HCT116 (cell line): ENCODE data around the gene ZBTB16. TPM values are rescaled to one million over a fixed set of nuclear protein-coding genes. Genes with fewer than 3 reads are reported as not detected.

Source experiments
- ATAC-seq: fragments of 200-7000 bp; cut with Tn5 transposase; 2 replicates; pipeline ENCODE4 v1.9.1; 2020; ENCODE audit warnings: mild to moderate bottlenecking, moderate library complexity
- BruUV-seq: library from RNA; stranded (reverse); fragments of 400-500 nt; replicated peaks from 2 replicates; lab custom pipeline; 2021; lab: Mats Ljungman, UMichigan
- CTCF ChIA-PET: fragments of 300-600 bp; sonication (Branson Sonifier 250); formaldehyde crosslinking; loops from one replicate; lab custom pipeline; 2021; ENCODE audit warnings: antibody characterized with exemption; lab: Charles Lee
- POLR2A ChIA-PET: fragments of 300-600, 350-600 bp; sonication (Branson Sonifier 250); formaldehyde crosslinking; loops from one replicate; lab custom pipeline; 2021; ENCODE audit warnings: antibody characterized with exemption; lab: Charles Lee
- RAD21 ChIA-PET, 2 experiments: fragments of 300-600 bp; sonication (Branson Sonifier 250); formaldehyde crosslinking; loops; one replicate each; lab custom pipeline; 2023; ENCODE audit warnings: low total read pairs in 2 of 2; ENCODE audit not compliant: uncharacterized antibody in 2 of 2, unreplicated experiment in 2 of 2, low non-redundant PET in 1 of 2; lab: Charles Lee
- DNase-seq: peaks from one replicate; pipeline ENCODE4 v3.0.0-alpha.2; 2010; ENCODE audit warnings: low read depth, low spot score
- H2AFZ ChIP-seq: fragments of 200-600 bp; shearing (Covaris generic), sonication (generic); 2 replicates; pipeline ENCODE4 v1.6.1; 2017; ENCODE audit warnings: low read depth, mixed run types, mixed read lengths, antibody characterized with exemption, low read length; ENCODE audit not compliant: poor library complexity, severe bottlenecking
- H3K27ac ChIP-seq: 2 replicates; pipeline ENCODE4 v1.5.1; 2012; ENCODE audit warnings: low read depth, low read length
- H3K27me3 ChIP-seq: fragments of 200-600 bp; sonication (generic); 2 replicates; pipeline ENCODE4 v1.6.1; 2016; ENCODE audit warnings: mixed run types, low read length, mixed read lengths; ENCODE audit not compliant: insufficient read depth
- H3K36me3 ChIP-seq, 2 experiments: fragments of 200-500 bp in 1 of 2; fragments of 200-600 bp in 1 of 2; sonication (Bioruptor generic) in 1 of 2; sonication (generic) in 1 of 2; 2 replicates each; pipeline versions ENCODE4 v1.5.1 to v1.6.1; 2014 to 2016; ENCODE audit warnings: low read length in 2 of 2, inconsistent platforms in 1 of 2, mixed read lengths in 1 of 2, mixed run types in 1 of 2; ENCODE audit not compliant: insufficient read depth in 2 of 2, control insufficient read depth in 1 of 2
- H3K4me1 ChIP-seq, 2 experiments: fragments of 200-600 bp in 1 of 2; sonication (generic) in 1 of 2; 2 replicates each; pipeline versions ENCODE4 v1.5.1 to v1.6.1; 2012 to 2017; ENCODE audit warnings: low read length in 2 of 2, inconsistent platforms in 1 of 2, mild to moderate bottlenecking in 1 of 2, mixed read lengths in 1 of 2, mixed run types in 1 of 2, moderate library complexity in 1 of 2; ENCODE audit not compliant: insufficient read depth in 2 of 2, control insufficient read depth in 1 of 2
- H3K4me2 ChIP-seq: fragments of 200-600 bp; sonication (generic); 2 replicates; pipeline ENCODE4 v1.6.1; 2017; ENCODE audit warnings: mixed run types, low read length, mixed read lengths
- H3K4me3 ChIP-seq, 2 experiments: fragments of 200-600 bp in 1 of 2; sonication (generic) in 1 of 2; replicated peaks in 1 of 2; 2 replicates each; pipeline ENCODE4 v1.5.1; 2011 to 2016; ENCODE audit warnings: low read length in 2 of 2, control low read depth in 1 of 2, low read depth in 1 of 2, mild to moderate bottlenecking in 1 of 2, mixed read lengths in 1 of 2, mixed run types in 1 of 2
- H3K79me2 ChIP-seq: fragments of 200-600 bp; sonication (generic); 2 replicates; pipeline ENCODE4 v1.6.1; 2017; ENCODE audit warnings: mild to moderate bottlenecking, mixed run types, low read length, moderate library complexity, mixed read lengths; ENCODE audit not compliant: insufficient read depth
- H3K9ac ChIP-seq: fragments of 200-600 bp; sonication (generic); 2 replicates; pipeline ENCODE4 v1.6.1; 2016; ENCODE audit warnings: low read length, mixed read lengths
- H3K9me2 ChIP-seq: fragments of 200-600 bp; sonication (generic), shearing (Covaris generic); 2 replicates; pipeline ENCODE4 v1.6.1; 2017; ENCODE audit warnings: mixed run types, mild to moderate bottlenecking, moderate library complexity; ENCODE audit not compliant: insufficient read depth
- H3K9me3 ChIP-seq, 2 experiments: fragments of 200-500 bp in 1 of 2; fragments of 200-600 bp in 1 of 2; sonication (Bioruptor generic) in 1 of 2; sonication (generic) in 1 of 2; 2 replicates each; pipeline ENCODE4 v1.6.1; 2014 to 2017; ENCODE audit warnings: low read length in 2 of 2, mixed read lengths in 2 of 2, inconsistent platforms in 1 of 2, low read depth in 1 of 2, mild to moderate bottlenecking in 1 of 2, mixed run types in 1 of 2, moderate library complexity in 1 of 2; ENCODE audit not compliant: control insufficient read depth in 1 of 2, insufficient read depth in 1 of 2
- H4K20me1 ChIP-seq: fragments of 200-600 bp; sonication (generic), shearing (Covaris generic); 2 replicates; pipeline ENCODE4 v1.6.1; 2017; ENCODE audit warnings: mixed run types, mild to moderate bottlenecking, moderate library complexity; ENCODE audit not compliant: insufficient read depth
- ATF3 ChIP-seq: IDR thresholded peaks from 2 replicates; pipeline ENCODE4 v1.6.1; 2012
- CBX3 ChIP-seq: IDR thresholded peaks from 2 replicates; pipeline ENCODE4 v1.6.1; 2012; ENCODE audit warnings: low read depth
- CTCF ChIP-seq, 3 experiments: fragments of 200-600 bp in 1 of 3; sonication (generic) in 1 of 3; IDR thresholded peaks in 2 of 3; conservative IDR thresholded peaks in 1 of 3; 2 replicates each; pipeline ENCODE4 v1.5.1; 2012 to 2017; ENCODE audit warnings: low read depth in 2 of 3, low read length in 2 of 3, antibody characterized with exemption in 1 of 3, borderline replicate concordance in 1 of 3, control low read depth in 1 of 3, mild to moderate bottlenecking in 1 of 3, mixed read lengths in 1 of 3, mixed run types in 1 of 3, moderate library complexity in 1 of 3; ENCODE audit not compliant: insufficient read depth in 1 of 3
- ELF1 ChIP-seq: IDR thresholded peaks from 2 replicates; pipeline ENCODE4 v1.6.1; 2012; ENCODE audit warnings: low read depth, borderline replicate concordance
- EZH2phosphoT487 ChIP-seq: fragments of 200-600 bp; IDR thresholded peaks from 2 replicates; pipeline ENCODE4 v1.6.1; 2018; ENCODE audit warnings: antibody characterized with exemption, borderline replicate concordance
- MAX ChIP-seq: IDR thresholded peaks from 2 replicates; pipeline ENCODE4 v1.6.1; 2012
- POLR2A ChIP-seq: IDR thresholded peaks from 2 replicates; pipeline ENCODE4 v1.7.0; 2011; ENCODE audit warnings: borderline replicate concordance; ENCODE audit not compliant: insufficient read depth, insufficient read length; ENCODE audit errors: extremely low read depth
- REST ChIP-seq: IDR thresholded peaks from 2 replicates; pipeline ENCODE4 v1.6.1; 2012; ENCODE audit warnings: low read depth
- SIN3A ChIP-seq: IDR thresholded peaks from 2 replicates; pipeline ENCODE4 v1.6.1; 2012; ENCODE audit warnings: low read depth
- SP1 ChIP-seq: IDR thresholded peaks from 2 replicates; pipeline ENCODE4 v1.6.1; 2012; ENCODE audit warnings: low read depth
- TCF7L2 ChIP-seq: IDR thresholded peaks from 2 replicates; pipeline ENCODE4 v1.7.0; 2011; ENCODE audit warnings: borderline replicate concordance, inconsistent platforms; ENCODE audit not compliant: insufficient read depth, insufficient read length; ENCODE audit errors: extremely low read depth
- ZNF274 ChIP-seq: fragments of 200-500 bp; sonication (Bioruptor generic); IDR thresholded peaks from 2 replicates; pipeline ENCODE4 v1.6.1; 2014; ENCODE audit warnings: mild to moderate bottlenecking, low read depth, low read length, inconsistent platforms
- intact Hi-C: fragments of 100-400 bp; cut with micrococcal nuclease; formaldehyde crosslinking; loops from 2 replicates; pipeline ENCODE4 v1.10.0; 2022
- total RNA-seq: library from RNA; stranded (reverse); gene quantifications from one replicate; pipeline ENCODE4 v1.2.1, GENCODE V29; 2021; ENCODE audit not compliant: unreplicated experiment

Gene ZBTB16
- total RNA-seq, 1 experiment from 2014 or later, result 0.30 TPM

- TF ChIP-seq SIN3A, result no peak
- no peak for TF ChIP-seq SP1
- TF ChIP-seq CBX3, result no peak
- TF ChIP-seq ELF1, result no peak
- TF ChIP-seq POLR2A, result no peak
- TF ChIP-seq MAX, result no peak
- no peak for TF ChIP-seq EZH2phosphoT487
- no peak for TF ChIP-seq REST
- TF ChIP-seq TCF7L2, result no peak
- no peak for TF ChIP-seq ATF3
- no peak for TF ChIP-seq ZNF274
- TF ChIP-seq CTCF (IDR thresholded peaks at IDR 0.05 in 2 of 3, conservative IDR thresholded peaks at IDR 0.05 in 1 of 3; ENCODE audit: borderline replicate concordance in 1 of 3, insufficient read depth in 1 of 3, low read depth in 2 of 3, low read length in 2 of 3), result no peak
- H3K9me3 ChIP-seq, result no peaks in the 10 kb centered on the region
- no peaks in the 10 kb centered on the region for H3K9me2 ChIP-seq
- CTCF ChIA-PET, result no interaction called here
- DNase-seq (no peak), ATAC-seq (no peak)
- no peaks in the 10 kb centered on the region for H3K27me3 ChIP-seq
- no peaks in the 10 kb centered on the region for H3K4me1 ChIP-seq
- H3K27ac ChIP-seq, result no peak overlapping the region
- no peaks in the 10 kb centered on the region for H3K79me2 ChIP-seq
- POLR2A ChIA-PET, result no interaction called here
- no peak overlapping the region for H3K9ac ChIP-seq
- no peak overlapping the region for H2AFZ ChIP-seq
- H3K36me3 ChIP-seq, result no peaks in the 10 kb centered on the region
- no peak overlapping the region for H3K4me2 ChIP-seq
- intact Hi-C loops, result no loop called here
- RAD21 ChIA-PET, result no interaction called here
- no peak overlapping the region for H3K4me3 ChIP-seq
- BruUV-seq, result no TSS peak
- no peaks in the 10 kb centered on the region for H4K20me1 ChIP-seq
These were observed 239.2 kb downstream of the ZBTB16 start for GRCh38 chr11:114298710-114299109.

Other genes starting within 250 kb of the ZBTB16 start
- 23.5 TPM for gene USP28, start 184.1 kb upstream of the ZBTB16 start, total RNA-seq
- not detected for gene HTR3B, start 154.9 kb upstream of the ZBTB16 start, total RNA-seq
- 0.12 TPM for gene HTR3A, start 84.6 kb upstream of the ZBTB16 start, total RNA-seq
- not detected for gene NNMT, start 236.7 kb downstream of the ZBTB16 start, total RNA-seq